Measurements from ENCODE around the gene TSGA10IP. TPM values are rescaled to one million over a fixed set of nuclear protein-coding genes. Genes with fewer than 3 reads are reported as not detected.

The TSGA10IP gene
- total RNA-seq, 1 donor from 2014 or later = not detected

Other genes starting within 250 kb of the TSGA10IP start
- gene KAT5, start 233.2 kb upstream of the TSGA10IP start, total RNA-seq (ENCODE audit: unreplicated experiment) = 28.2 TPM
- 38.6 TPM for gene RNASEH2C, start 224.7 kb upstream of the TSGA10IP start, total RNA-seq (ENCODE audit: unreplicated experiment)
- 3.4 TPM for gene AP5B1, start 164.5 kb upstream of the TSGA10IP start, total RNA-seq (ENCODE audit: unreplicated experiment)
- gene OVOL1, start 158.4 kb upstream of the TSGA10IP start, total RNA-seq (ENCODE audit: unreplicated experiment) = not detected
- 1.2 TPM for gene SNX32, start 111.5 kb upstream of the TSGA10IP start, total RNA-seq (ENCODE audit: unreplicated experiment)
- 1,740 TPM for gene CFL1, start 87.3 kb upstream of the TSGA10IP start, total RNA-seq (ENCODE audit: unreplicated experiment)
- 73.8 TPM for gene MUS81, start 85.0 kb upstream of the TSGA10IP start, total RNA-seq (ENCODE audit: unreplicated experiment)
- gene EFEMP2, start 72.7 kb upstream of the TSGA10IP start, total RNA-seq (ENCODE audit: unreplicated experiment) = 248 TPM
- gene CTSW, start 65.6 kb upstream of the TSGA10IP start, total RNA-seq (ENCODE audit: unreplicated experiment) = not detected
- 75.6 TPM for gene FIBP, start 57.0 kb upstream of the TSGA10IP start, total RNA-seq (ENCODE audit: unreplicated experiment)
- gene CCDC85B, start 54.8 kb upstream of the TSGA10IP start, total RNA-seq (ENCODE audit: unreplicated experiment) = 90.7 TPM
- gene FOSL1, start 45.1 kb upstream of the TSGA10IP start, total RNA-seq (ENCODE audit: unreplicated experiment) = 1.3 TPM
- gene C11orf68, start 26.4 kb upstream of the TSGA10IP start, total RNA-seq (ENCODE audit: unreplicated experiment) = 31.1 TPM
- gene DRAP1, start 26.1 kb upstream of the TSGA10IP start, total RNA-seq (ENCODE audit: unreplicated experiment) = 79.6 TPM
- gene SART1, start 16.3 kb downstream of the TSGA10IP start, total RNA-seq (ENCODE audit: unreplicated experiment) = 46.5 TPM
- 34.9 TPM for gene EIF1AD, start 56.7 kb downstream of the TSGA10IP start, total RNA-seq (ENCODE audit: unreplicated experiment)
- 163 TPM for gene BANF1, start 57.0 kb downstream of the TSGA10IP start, total RNA-seq (ENCODE audit: unreplicated experiment)
- not detected for gene CST6, start 66.5 kb downstream of the TSGA10IP start, total RNA-seq (ENCODE audit: unreplicated experiment)
- gene CATSPER1, start 81.0 kb downstream of the TSGA10IP start, total RNA-seq (ENCODE audit: unreplicated experiment) = not detected
- 0.87 TPM for gene GAL3ST3, start 103.7 kb downstream of the TSGA10IP start, total RNA-seq (ENCODE audit: unreplicated experiment)
- gene SF3B2, start 106.9 kb downstream of the TSGA10IP start, total RNA-seq (ENCODE audit: unreplicated experiment) = 174 TPM
- gene PACS1, start 124.8 kb downstream of the TSGA10IP start, total RNA-seq (ENCODE audit: unreplicated experiment) = 114 TPM

Measured in endothelial cell (in vitro differentiated cells).